Fibroblast of mammary gland (primary cell): ENCODE data around the gene TBC1D22B.

ENCODE experiments used
- DNase-seq: peaks from one replicate; pipeline ENCODE4 v3.0.0-alpha.2; 2010; ENCODE audit warnings: low read depth
- H3K4me3 ChIP-seq: 2 replicates; pipeline ENCODE4 v1.5.1; 2011; ENCODE audit warnings: low read depth, mild to moderate bottlenecking, low read length, moderate library complexity; ENCODE audit not compliant: control insufficient read depth
- TF ChIP-seq, protein P1 (sequence below): conservative IDR thresholded peaks from 2 replicates; pipeline ENCODE4 v1.5.1; 2011; ENCODE audit warnings: low read depth, low read length, inconsistent platforms; ENCODE audit not compliant: control insufficient read depth, insufficient read depth

TBC1D22B gene

DNA sequence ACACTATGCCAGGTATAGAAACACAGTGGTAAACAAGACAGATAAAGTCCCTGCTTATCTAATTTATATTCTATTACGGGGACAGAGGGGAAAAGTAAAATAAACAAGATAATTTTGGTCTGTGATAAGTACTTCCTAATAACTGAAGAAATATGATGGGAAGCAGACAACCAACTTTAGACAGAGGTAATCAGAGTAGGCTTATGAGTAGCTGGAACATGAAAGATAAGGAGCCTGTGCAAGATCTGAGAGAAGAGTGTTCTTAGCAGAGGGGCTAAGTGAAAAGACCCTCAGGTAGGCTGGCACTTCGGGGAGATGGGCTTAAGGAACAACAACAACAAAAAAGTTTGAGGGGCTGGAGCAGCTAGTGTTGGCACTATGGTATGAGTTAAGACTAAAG, 100.3 kb downstream of the TBC1D22B start:
- no peak for DNase-seq
- TF ChIP-seq, protein P1, sequence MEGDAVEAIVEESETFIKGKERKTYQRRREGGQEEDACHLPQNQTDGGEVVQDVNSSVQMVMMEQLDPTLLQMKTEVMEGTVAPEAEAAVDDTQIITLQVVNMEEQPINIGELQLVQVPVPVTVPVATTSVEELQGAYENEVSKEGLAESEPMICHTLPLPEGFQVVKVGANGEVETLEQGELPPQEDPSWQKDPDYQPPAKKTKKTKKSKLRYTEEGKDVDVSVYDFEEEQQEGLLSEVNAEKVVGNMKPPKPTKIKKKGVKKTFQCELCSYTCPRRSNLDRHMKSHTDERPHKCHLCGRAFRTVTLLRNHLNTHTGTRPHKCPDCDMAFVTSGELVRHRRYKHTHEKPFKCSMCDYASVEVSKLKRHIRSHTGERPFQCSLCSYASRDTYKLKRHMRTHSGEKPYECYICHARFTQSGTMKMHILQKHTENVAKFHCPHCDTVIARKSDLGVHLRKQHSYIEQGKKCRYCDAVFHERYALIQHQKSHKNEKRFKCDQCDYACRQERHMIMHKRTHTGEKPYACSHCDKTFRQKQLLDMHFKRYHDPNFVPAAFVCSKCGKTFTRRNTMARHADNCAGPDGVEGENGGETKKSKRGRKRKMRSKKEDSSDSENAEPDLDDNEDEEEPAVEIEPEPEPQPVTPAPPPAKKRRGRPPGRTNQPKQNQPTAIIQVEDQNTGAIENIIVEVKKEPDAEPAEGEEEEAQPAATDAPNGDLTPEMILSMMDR: no peak
- H3K4me3 ChIP-seq: no peak overlapping the region

GRCh38 chr6:37359039-37359438, 101.5 kb downstream of the TBC1D22B start:
- no peak overlapping the region for H3K4me3 ChIP-seq
- TF ChIP-seq, protein P1: no peak
- DNase-seq: no peak

DNA sequence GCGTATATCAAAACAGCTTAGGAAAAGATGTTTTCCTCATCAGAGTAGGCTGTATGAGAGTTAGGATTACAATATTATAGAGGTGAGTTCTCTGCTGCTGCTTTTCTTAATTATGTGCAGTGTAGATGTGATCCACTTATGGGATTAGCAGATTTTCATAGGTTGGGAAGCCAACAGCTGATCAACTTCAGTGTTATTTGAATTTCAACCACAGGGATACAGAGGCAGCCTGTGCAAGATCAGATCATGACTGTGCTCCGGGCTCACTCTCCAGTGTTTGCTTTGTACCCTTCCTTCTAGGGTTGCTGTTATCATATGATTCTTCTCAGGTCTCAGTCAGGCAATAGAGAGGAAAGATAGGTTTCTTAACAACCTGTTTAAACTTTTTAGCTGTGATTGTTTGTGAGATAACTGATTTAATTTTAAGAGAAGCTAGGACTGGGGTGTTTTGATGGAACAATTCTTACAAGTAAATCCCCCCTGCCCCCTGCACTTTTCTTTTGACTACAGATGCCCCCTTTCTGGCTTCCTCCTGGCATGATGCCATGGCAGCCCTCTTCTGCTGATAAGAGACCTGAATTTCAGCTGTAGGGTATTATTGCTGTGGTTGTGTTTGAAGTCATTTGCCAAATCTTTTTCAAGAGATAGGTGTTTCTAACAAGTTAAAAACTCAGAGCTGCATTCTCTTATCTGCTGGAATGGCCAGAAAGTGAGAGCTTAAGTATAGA, 104.7 kb downstream of the TBC1D22B start:
- TF ChIP-seq, protein P1: no peak
- no peak overlapping the region for H3K4me3 ChIP-seq
- DNase-seq: no peak

DNA sequence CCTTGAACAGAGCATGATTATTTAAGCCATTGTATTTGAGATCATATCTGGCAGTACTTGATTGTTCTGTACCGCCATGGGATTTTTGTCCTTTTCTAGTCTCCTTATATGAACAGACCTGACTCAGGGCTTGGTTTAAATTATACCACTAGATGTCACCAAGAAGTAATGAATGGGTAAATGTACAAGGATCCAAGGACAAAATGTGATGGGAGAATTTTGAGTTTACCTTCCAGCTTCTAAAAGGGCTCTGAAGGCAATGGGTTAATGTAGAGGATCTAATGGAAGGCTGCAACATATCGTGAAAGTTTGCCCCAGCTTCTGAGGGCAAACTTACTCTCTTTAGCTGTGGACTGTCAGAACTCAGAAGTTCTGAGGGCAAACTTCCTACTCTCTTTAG, 108.2 kb downstream of the TBC1D22B start:
- DNase-seq: peak; percentile 33
- TF ChIP-seq, protein P1: peak; percentile 22

GRCh38 chr6:37366910-37367309, 109.3 kb downstream of the TBC1D22B start:
- TF ChIP-seq, protein P1: no peak
- peak; percentile 29 for DNase-seq
- H3K4me3 ChIP-seq: no peak overlapping the region

More for the DNA sequence above, 108.2 kb downstream of the TBC1D22B start:
- H3K4me3 ChIP-seq: no peak overlapping the region

DNA sequence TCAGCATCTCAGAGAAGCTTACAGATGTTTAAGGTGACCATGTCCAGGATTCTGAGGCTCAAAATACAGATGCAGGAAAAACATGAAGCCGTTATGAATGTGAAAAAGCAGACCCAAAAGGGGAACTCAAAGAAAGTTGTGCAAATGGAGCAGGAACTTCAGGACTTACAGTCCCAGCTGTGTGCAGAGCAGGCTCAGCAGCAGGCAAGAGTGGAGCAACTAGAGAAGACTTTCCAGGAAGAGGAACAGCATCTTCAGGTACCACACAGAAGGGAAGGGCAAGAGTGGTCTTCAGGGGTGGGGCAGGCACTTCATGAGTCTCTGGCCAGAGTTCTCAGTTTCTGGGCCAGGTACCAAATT, 111.4 kb downstream of the TBC1D22B start:
- TF ChIP-seq, protein P1: no peak
- no peak overlapping the region for H3K4me3 ChIP-seq
- no peak for DNase-seq
